ENCODE results near the gene TMEM169. TPM values are rescaled to one million over a fixed set of nuclear protein-coding genes. Genes with fewer than 3 reads are reported as not detected.
A peak's percentile ranks its signal among the peaks of the same experiment; 100 is the strongest.

Gene TMEM169
- total and polyA plus RNA-seq, 10 of the 15 experiments (the other 5 are each of a cell fraction or from before 2014, with no cell fraction given), result 0.23 to 3.2 (median 2.3) TPM

DNA sequence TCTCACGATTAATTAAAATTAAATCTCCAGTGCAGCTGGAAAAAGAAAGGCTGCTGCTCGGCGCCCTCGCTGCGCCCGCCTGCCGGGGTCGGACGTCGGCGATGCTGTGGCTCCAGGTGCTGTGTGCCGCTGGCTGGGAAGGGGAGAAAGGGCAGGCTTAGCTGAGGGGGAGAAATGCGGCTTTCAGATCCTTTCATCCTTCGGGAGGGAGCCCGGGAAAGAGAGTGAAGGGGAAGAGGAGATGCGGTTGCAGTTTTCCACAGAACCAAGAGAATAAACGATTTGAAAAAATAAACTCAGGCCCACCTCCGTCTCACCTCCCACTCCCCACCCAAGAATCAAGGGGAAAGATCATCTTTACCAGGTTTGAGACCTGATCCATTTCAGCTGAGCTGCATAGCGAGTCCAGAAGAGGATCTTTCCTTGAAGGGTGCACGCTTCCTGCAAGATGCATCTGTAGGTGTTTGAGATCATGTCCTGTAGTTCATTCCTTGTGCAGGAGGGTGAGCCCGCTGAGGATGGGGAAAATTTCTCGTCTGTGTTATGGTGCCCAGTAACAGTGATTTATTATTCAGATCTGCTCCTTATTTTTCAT lies 495 bp downstream of the TMEM169 start:
- Histone ChIP-seq H3K4me1 (ENCODE audit: control insufficient read depth, insufficient read depth, low read length) (peaks cover 9% of the 10 kb centered on the region; the same call in 1 of the 2 replicates), H3K9me3 (replicated peaks; ENCODE audit: control insufficient read depth, insufficient read depth, low read length) (no peaks in the 10 kb centered on the region), H2AFZ (ENCODE audit: control insufficient read depth, low read depth, low read length) (peak overlapping the region; percentile 83), H3K36me3 (ENCODE audit: control insufficient read depth in 2 of 2, insufficient read depth in 2 of 2, low read length in 1 of 2) (no peaks in the 10 kb centered on the region), H3K27me3 (replicated peaks in 1 of 2; ENCODE audit: control insufficient read depth in 2 of 2, insufficient read depth in 2 of 2, low read length in 1 of 2) (no peaks in the 10 kb centered on the region), H3K9ac (ENCODE audit: control insufficient read depth, insufficient read depth, low read length) (peak overlapping the region; percentile 57), H3K4me3 (peak overlapping the region; percentile 84), H3K4me2 (ENCODE audit: control insufficient read depth, insufficient read depth) (peak overlapping the region; percentile 78), H3K27ac (ENCODE audit: control insufficient read depth, insufficient read depth) (peak overlapping the region; percentile 27; the same call in 1 of the 2 replicates), H3K79me2 (ENCODE audit: control insufficient read depth, insufficient read depth, low read length) (peaks cover 4% of the 10 kb centered on the region), H4K20me1 (ENCODE audit: control insufficient read depth, insufficient read depth) (no peaks in the 10 kb centered on the region)
- in situ Hi-C loops (cut with MboI), result no loop called here
- WGBS (ENCODE audit: insufficient coverage, insufficient replicate concordance, low lambda C conversion rate, missing lambda C conversion rate), result 16% methylated on average over 22 of the region's 22 CpGs
- peak; percentile 30 for ATAC-seq
- ChIA-PET CTCF (interaction anchor here (0.5 to 2.7 kb wide), 11 partner anchors 8 to 227 kb away, joined by 3 to 17 read pairs (median 5); partner anchors contain the start of gene XRCC5), SMC1A (ENCODE audit: uncharacterized antibody, unreplicated experiment) (interaction anchor here (0.7 to 4.1 kb wide), 8 partner anchors 8 to 132 kb away, joined by 3 to 34 read pairs (median 4); partner anchors contain the start of gene XRCC5), POLR2A (interaction anchor here (0.6 to 6.2 kb wide), 9 partner anchors 9 to 77 kb away, joined by 3 to 42 read pairs (median 6); partner anchors contain the start of gene XRCC5), RAD21 (ENCODE audit: unreplicated experiment) (interaction anchor here (1.0 to 1.8 kb wide), 9 partner anchors 10 to 66 kb away, joined by 3 to 17 read pairs (median 4); partner anchors contain the start of gene XRCC5)
- FAIRE-seq, result no peak
- BruUV-seq (replicated peaks), result TSS peak; percentile 90
- TF ChIP-seq IRF4 (IDR thresholded peaks at IDR 0.05; ENCODE audit: low read depth, low read length), result no peak
- TF ChIP-seq MTA3 (IDR thresholded peaks at IDR 0.05; ENCODE audit: borderline replicate concordance, low read length), result no peak
- TF ChIP-seq ASH2L (IDR thresholded peaks at IDR 0.05; ENCODE audit: borderline replicate concordance, low read depth), result no peak
- peak; percentile 2; the same call in 1 of the 2 replicates for TF ChIP-seq EED (IDR thresholded peaks at IDR 0.05; ENCODE audit: low read depth)
- no peak for TF ChIP-seq HCFC1 (IDR thresholded peaks at IDR 0.05; ENCODE audit: low read length)
- 0 out of 2 replicates have a peak, but pooled peaks have one; percentile 9 for TF ChIP-seq IKZF1 (conservative IDR thresholded peaks at IDR 0.05)
- TF ChIP-seq, protein P1, sequence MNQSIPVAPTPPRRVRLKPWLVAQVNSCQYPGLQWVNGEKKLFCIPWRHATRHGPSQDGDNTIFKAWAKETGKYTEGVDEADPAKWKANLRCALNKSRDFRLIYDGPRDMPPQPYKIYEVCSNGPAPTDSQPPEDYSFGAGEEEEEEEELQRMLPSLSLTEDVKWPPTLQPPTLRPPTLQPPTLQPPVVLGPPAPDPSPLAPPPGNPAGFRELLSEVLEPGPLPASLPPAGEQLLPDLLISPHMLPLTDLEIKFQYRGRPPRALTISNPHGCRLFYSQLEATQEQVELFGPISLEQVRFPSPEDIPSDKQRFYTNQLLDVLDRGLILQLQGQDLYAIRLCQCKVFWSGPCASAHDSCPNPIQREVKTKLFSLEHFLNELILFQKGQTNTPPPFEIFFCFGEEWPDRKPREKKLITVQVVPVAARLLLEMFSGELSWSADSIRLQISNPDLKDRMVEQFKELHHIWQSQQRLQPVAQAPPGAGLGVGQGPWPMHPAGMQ (IDR thresholded peaks at IDR 0.05; ENCODE audit: borderline replicate concordance), result no peak
- no peak for TF ChIP-seq POU2F2 (IDR thresholded peaks at IDR 0.05; ENCODE audit: borderline replicate concordance, low read depth, low read length)
- intact Hi-C loops (cut with micrococcal nuclease; ENCODE audit: unreplicated experiment), result no loop called here
- no peak for DNase-seq (ENCODE audit: low read depth, low spot score)
